Measurements from ENCODE around the gene DPAGT1. TPM values are rescaled to one million over a fixed set of nuclear protein-coding genes. Genes with fewer than 3 reads are reported as not detected.

The DPAGT1 gene
- total RNA-seq, 4 donors from 2014 or later = 14.2 to 28.7 (median 19.9) TPM

GRCh38 chr11:119114351-119114750, 12.7 kb upstream of the DPAGT1 start:
- no peak for TF ChIP-seq CTCF (IDR thresholded peaks at IDR 0.05)
- TF ChIP-seq POLR2AphosphoS5 (IDR thresholded peaks at IDR 0.05) = no peak
- no peak for TF ChIP-seq POLR2A (IDR thresholded peaks at IDR 0.05; ENCODE audit: low read depth)
- no peak for TF ChIP-seq EP300 (IDR thresholded peaks at IDR 0.05)

GRCh38 chr11:119113716-119114115, 12.1 kb upstream of the DPAGT1 start:
- WGBS = 91% methylated on average over 7 of the region's 9 CpGs
- intact Hi-C loops (cut with DNase I) = no loop called here
- TF ChIP-seq POLR2A (IDR thresholded peaks at IDR 0.05; ENCODE audit: low read depth) (no peak), EP300 (IDR thresholded peaks at IDR 0.05) (no peak), CTCF (IDR thresholded peaks at IDR 0.05) (no peak), POLR2AphosphoS5 (IDR thresholded peaks at IDR 0.05) (no peak)

More at GRCh38 chr11:119114351-119114750, 12.7 kb upstream of the DPAGT1 start:
- H3K36me3 ChIP-seq = peaks cover 33 to 77% (median 69%) of the 10 kb centered on the region in 4 donors
- intact Hi-C loops (cut with DNase I) = no loop called here
- no peaks in the 10 kb centered on the region for H3K27me3 ChIP-seq
- no peak for DNase-seq (ENCODE audit: extremely low spot score)
- H3K27ac ChIP-seq (replicated peaks in 1 of 4) = no peak overlapping the region
- 79% methylated on average over 5 of the region's 5 CpGs for WGBS
- H3K4me3 ChIP-seq = no peak overlapping the region
- H3K4me1 ChIP-seq = peaks cover under 1 to 10% (median 8%) of the 10 kb centered on the region in 4 donors
- H3K9me3 ChIP-seq = no peaks in the 10 kb centered on the region

GRCh38 chr11:119112314-119113020, 10.8 kb upstream of the DPAGT1 start:
- no peak for DNase-seq (ENCODE audit: extremely low spot score)
- peaks cover 33 to 72% (median 66%) of the 10 kb centered on the region in 4 donors for H3K36me3 ChIP-seq
- TF ChIP-seq POLR2AphosphoS5 (IDR thresholded peaks at IDR 0.05) (no peak), EP300 (IDR thresholded peaks at IDR 0.05) (no peak), POLR2A (IDR thresholded peaks at IDR 0.05; ENCODE audit: low read depth) (no peak), CTCF (IDR thresholded peaks at IDR 0.05) (no peak)
- no peaks in the 10 kb centered on the region for H3K9me3 ChIP-seq
- intact Hi-C loops (cut with DNase I) = no loop called here
- no peak overlapping the region for H3K4me3 ChIP-seq
- no peaks in the 10 kb centered on the region for H3K27me3 ChIP-seq
- no peak overlapping the region for H3K27ac ChIP-seq (replicated peaks in 1 of 4)
- peaks cover 14 to 26% (median 25%) of the 10 kb centered on the region in 4 donors for H3K4me1 ChIP-seq
- 94% methylated on average over 9 of the region's 12 CpGs for WGBS

More at GRCh38 chr11:119113716-119114115, 12.1 kb upstream of the DPAGT1 start:
- no peak overlapping the region for H3K4me3 ChIP-seq
- H3K4me1 ChIP-seq = peaks cover 6 to 16% (median 15%) of the 10 kb centered on the region in 4 donors
- DNase-seq (ENCODE audit: extremely low spot score) = no peak
- no peaks in the 10 kb centered on the region for H3K27me3 ChIP-seq
- peaks cover 33 to 77% (median 69%) of the 10 kb centered on the region in 4 donors for H3K36me3 ChIP-seq
- no peaks in the 10 kb centered on the region for H3K9me3 ChIP-seq
- H3K27ac ChIP-seq (replicated peaks in 1 of 4) = no peak overlapping the region

- no peak for TF ChIP-seq POLR2AphosphoS5 (IDR thresholded peaks at IDR 0.05)
- TF ChIP-seq EP300 (IDR thresholded peaks at IDR 0.05) = no peak
- TF ChIP-seq CTCF (IDR thresholded peaks at IDR 0.05) = no peak
- TF ChIP-seq POLR2A (IDR thresholded peaks at IDR 0.05; ENCODE audit: low read depth) = no peak
- Histone ChIP-seq H3K4me3 (no peak overlapping the region), H3K27me3 (no peaks in the 10 kb centered on the region), H3K4me1 (peaks cover 18 to 32% (median 31%) of the 10 kb centered on the region in 4 donors), H3K9me3 (no peaks in the 10 kb centered on the region), H3K36me3 (peaks cover 33 to 62% (median 59%) of the 10 kb centered on the region in 4 donors), H3K27ac (replicated peaks in 1 of 4) (no peak overlapping the region)
- DNase-seq (ENCODE audit: extremely low spot score) = no peak
- WGBS = 94% methylated on average over 7 of the region's 11 CpGs
- intact Hi-C loops (cut with DNase I) = no loop called here
These were observed 9.8 kb upstream of the DPAGT1 start for GRCh38 chr11:119111361-119111925.
